GM19193 (cell line): ENCODE measurements around the gene ANKS6.

Experiments
- POLR2A ChIP-seq: IDR thresholded peaks from 4 replicates; pipeline ENCODE4 v1.6.1; 2011; ENCODE audit not compliant: insufficient read depth, insufficient read length; ENCODE audit errors: extremely low read depth

Gene ANKS6

DNA sequence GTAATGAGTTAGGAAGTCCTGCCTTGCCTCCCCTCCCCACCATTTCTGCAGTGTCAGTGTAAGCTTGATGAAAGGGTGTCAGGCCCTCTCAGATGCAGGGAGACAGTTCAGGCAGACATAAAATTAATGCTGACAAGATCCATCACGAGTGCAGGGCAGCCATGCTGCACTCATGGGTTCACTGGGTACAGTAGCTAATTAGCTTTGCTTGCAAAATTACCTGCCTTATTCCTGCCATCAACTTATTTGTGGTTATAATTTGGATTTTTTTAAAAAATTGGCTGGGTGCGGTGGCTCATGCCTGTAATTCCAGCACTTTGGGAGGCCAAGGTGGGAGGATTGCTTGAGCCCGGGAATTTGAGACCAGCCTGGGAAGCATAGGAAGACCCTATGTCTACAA is 29.1 kb upstream of the ANKS6 start:
- TF ChIP-seq POLR2A, result no peak

DNA sequence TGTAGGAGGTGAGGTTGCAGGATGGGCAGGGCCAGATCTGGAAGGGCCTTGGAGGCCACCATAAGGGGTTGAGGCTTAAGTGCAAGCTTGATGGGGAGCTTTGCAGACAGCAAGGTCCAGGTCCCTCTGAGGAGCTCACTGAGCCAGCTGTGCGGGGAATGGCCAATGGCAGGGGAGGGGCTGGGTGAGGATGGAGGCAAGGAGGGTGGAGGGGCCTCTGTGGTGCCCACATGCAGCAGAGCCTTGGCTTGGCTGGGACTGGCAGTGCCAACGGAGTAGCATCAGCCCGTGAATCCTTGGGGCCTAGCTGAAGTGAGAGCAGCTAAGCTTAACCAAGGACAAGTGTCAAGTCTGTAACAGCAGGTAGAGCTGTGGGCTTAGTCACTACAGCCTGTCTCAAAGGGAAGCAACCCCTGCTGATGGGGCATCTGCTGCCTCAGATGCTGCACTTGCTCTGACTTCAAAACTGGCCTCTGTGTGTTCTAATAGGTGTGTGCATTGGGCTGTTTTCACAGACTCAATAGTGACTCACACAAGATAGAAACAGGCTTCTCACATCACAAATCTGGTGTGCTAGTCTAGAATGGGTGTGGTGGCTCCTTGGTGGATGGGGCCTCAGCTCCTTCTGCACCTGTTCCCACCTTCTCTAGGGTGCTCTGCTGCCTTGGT is 27.4 kb upstream of the ANKS6 start:
- TF ChIP-seq POLR2A, result no peak

DNA sequence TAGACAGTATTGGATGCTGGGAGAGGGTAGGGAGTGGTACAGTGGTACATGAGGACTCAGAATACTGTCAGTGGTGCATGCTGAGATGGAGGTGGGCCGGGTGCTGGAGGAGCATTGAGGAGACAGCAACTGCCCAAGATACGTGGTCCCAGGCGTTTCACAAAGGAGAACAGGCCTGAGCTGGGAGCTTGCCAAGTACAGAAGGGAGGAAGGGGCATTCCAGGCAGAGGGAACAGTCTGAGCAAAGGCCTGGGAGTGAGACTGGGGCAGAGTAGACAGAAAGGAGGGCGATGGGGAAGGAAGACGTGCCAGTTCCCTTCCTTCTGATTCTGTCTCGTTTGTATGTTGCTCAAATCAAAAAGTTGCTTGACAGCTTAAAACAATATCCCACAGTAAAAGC is 26.3 kb upstream of the ANKS6 start:
- TF ChIP-seq POLR2A, result no peak

DNA sequence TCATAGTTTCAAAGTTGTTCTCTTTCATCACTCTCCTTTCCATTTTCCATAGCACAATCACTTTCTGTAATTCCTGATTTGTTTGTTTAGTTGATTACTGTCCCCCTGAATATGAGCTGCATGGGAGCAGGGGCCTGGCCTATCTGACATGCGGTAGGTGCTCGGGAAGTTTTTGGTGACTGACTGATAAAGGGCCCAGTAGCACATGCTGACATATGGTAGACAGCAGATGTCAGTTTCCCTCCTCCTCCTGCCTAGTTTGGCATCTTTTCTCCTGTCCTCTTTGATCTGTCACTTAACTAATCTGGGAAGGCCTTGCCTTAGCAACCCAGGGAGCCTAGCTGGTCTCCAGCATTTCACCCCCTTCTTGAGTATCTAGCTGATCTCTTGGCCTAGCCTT is 25.5 kb upstream of the ANKS6 start:
- TF ChIP-seq POLR2A, result no peak

DNA sequence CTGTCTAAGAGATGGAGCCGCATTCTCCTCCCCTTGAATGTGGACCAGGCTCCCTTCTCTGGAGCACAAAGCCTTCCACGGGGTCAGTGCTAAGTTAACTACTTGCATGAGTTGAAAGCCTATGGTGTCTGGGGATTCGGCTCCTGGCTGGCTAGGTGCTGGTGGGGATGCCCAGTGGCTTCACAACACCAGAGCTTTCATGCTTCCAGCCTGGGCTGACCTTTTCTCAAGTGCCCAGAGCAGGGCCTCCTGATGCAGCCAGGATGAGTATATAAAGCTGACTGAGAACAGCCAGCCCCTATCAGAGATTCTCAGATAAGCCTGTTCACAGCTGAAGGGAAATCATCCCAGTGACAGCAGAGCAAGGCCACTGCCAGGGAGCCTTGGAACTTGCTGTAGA is 22.9 kb upstream of the ANKS6 start:
- no peak for TF ChIP-seq POLR2A

DNA sequence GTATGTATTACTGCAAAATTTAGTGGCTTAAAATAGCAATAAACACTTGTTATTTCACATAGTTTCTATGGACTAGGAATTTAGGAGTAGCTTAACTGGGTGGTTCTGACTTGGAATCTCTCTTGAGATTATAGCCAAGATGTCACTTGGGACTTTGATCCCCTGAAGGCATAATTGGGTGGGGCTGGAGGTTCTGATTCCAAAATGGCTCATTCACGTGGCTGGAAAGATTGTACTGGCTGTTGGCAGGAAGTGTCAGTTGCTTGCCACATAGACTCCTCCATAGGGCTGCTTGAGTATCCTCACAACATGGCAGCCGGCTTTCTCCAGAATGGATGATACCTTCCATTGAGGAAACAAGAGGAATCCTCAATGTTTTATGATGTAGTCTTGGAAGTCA is 22.4 kb upstream of the ANKS6 start:
- no peak for TF ChIP-seq POLR2A

DNA sequence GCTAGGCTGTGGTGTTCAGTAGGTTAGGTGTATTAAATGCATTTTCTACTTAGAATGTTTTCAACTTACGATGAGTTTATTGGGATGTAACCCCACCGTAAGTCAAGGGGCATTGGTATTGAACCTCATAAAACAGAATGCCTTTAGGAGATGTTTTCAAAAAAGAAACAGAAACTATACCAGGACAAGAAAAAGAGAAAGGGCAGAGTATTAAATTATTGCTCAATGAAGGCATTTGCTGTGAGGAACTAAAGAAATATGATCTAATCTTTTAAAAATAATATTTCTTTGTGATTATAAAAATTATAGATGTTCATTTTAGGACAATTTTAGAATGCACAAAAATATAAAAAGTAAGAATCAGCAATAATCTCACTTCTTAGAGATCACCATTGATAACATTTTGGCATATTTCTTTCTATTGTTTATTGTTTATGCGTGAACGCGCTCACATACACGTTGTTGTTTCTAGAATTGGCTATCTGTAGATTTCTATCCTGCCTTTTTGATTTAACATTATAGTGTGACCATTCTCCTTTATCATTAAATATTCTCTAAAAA is 19.1 kb upstream of the ANKS6 start:
- no peak for TF ChIP-seq POLR2A

DNA sequence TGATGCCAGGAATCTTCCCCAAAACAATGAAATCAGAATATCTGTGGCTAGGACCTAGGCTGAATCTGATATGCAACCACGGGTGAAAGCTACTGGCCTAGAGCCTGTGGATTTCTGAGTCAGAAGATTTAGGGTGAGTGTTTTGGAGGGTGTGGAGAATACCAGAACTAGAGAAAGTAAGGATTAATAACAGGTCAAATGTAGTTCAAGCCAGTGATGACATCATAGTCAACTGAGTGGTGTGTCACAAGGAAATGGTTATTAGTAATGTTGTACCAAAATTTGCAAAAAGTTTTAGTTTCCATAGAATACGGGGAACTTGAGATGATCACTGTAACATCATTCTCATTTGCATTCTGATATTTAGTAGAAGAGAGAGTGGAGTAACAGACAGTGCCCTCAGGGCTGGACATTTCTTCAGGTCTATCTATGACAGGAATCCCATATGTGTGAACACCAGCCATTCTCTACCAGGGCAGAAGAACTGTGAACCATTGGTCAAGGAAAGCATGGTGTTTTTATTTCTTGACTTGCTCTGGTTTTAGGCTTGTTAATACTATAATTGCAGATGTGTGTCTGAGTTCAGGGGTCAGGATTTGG is 14.8 kb upstream of the ANKS6 start:
- TF ChIP-seq POLR2A, result no peak

DNA sequence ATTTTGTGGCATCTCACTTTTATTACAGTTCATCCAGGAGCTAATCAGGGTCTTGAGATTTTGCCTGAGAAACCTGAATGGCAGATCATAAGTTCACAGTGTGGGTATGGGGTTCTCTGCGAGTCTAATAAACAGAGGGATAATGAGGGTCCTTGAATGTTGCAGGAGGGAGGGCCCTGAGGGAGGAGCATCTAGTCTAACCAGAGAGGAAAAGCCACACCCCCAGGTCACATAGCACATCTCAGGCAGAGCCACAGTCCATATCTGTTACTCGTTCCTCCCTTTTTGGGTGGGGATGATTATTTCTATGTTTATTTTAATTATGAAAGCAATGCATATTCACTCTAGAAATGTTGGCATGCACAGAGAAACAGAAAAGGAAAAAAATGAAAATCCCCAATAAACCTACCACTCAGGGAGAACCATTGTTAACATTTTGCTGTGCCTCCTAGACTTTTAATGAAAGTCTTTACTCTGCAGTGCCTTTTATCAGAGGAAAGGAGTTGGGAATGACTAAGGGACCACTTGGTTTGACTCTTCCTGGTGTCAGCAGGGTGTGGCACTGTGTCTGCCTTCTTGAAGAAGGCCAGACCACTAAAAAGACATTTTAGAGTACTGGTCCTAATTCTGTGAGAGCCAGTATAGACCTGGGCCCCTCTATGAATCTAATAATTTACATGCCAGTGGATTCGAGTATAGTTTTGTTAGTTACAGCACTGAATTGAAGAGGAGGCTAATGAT is 13.9 kb upstream of the ANKS6 start:
- no peak for TF ChIP-seq POLR2A

DNA sequence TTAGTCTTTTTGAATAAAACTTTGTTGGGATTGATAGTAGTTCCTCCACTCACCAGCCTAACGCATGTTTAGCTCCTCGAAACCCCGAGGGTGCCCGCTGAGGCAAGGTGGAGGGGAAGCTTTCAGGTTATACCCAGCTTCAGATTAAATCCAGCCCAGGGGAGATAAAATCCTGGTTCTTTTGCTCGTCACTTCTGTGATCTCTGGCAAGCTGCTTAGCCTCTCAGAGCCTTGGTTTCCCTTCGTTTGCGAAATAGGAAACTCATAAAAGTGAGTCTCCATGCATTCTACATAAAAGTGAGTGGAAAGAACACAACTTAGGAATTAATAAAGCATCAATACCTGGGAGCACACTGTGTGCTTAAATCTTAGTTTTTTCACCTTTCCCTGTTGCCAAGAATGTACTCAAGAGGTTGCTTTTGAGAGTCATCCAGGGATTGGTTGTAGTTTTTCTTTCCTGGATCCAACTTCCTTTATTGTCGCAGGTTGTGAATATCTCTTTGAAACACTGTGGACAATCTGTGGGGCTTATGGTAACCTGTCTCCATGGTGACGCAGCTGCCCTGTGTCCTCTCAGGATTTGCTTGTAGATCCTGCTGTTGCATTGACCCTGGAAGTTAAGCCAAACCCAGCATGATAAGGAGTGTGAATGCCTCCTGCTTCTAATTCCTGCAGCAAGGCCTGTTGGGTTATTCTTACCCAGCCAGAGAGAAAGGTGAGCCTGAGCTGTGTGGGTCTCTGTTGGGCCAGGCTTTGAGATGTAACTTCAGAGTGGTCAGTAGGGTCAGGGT is 13.2 kb upstream of the ANKS6 start:
- TF ChIP-seq POLR2A, result no peak

DNA sequence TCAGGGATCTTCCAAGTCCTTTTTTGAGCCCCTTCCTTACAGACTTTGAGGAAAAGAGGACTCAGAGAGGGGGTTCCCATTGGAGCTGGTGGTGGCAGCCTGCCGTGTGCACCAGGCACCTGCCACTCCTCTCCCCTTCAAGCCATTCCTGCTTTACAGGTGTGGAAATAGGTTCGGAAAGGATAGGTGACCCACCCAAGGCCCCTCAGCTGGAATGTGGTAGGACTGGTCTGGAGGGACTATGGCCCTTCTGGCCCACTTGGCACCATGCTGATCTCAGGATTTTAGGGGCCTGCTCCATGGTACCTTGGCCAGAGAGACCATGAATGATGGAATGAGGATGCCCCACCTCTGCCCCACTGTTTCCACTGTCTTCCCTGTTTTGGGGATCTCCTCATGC is 12.5 kb upstream of the ANKS6 start:
- TF ChIP-seq POLR2A, result no peak

DNA sequence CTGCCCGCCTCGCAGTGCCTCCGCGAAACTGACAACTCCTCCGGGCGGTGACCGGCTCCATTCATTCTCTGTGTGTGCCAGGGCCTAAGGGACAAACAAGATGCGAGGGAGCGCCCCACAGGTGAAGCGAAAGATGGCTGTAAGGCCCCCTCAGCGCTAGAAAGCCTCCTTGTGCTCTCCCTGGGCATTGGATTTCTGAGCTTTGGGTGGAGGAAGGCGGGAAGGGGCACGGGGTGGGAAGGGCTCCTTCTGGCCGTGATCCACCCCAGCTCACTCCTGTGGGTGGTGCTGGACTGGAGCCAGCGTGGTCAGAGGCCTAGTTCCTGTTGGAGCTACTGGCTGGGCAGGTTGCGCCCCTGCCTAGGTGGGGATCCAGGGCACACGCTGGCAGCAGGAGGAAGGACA is 12.1 kb upstream of the ANKS6 start:
- no peak for TF ChIP-seq POLR2A

DNA sequence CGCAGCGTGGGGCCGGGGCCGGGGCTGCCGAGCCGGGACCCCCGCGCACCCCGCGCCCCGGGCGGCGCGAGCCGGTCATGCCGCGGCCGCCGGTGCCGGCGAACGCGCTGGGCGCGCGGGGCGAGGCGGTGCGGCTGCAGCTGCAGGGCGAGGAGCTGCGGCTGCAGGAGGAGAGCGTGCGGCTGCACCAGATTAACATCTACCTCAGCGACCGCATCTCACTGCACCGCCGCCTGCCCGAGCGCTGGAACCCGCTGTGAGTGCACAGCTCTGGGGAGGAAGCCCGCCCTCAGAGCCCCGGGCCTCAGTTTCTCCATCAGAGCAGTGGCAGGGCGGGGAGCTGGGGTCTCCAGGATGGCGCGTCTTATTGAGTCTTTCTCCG is 11.4 kb upstream of the ANKS6 start:
- TF ChIP-seq POLR2A, result no peak

DNA sequence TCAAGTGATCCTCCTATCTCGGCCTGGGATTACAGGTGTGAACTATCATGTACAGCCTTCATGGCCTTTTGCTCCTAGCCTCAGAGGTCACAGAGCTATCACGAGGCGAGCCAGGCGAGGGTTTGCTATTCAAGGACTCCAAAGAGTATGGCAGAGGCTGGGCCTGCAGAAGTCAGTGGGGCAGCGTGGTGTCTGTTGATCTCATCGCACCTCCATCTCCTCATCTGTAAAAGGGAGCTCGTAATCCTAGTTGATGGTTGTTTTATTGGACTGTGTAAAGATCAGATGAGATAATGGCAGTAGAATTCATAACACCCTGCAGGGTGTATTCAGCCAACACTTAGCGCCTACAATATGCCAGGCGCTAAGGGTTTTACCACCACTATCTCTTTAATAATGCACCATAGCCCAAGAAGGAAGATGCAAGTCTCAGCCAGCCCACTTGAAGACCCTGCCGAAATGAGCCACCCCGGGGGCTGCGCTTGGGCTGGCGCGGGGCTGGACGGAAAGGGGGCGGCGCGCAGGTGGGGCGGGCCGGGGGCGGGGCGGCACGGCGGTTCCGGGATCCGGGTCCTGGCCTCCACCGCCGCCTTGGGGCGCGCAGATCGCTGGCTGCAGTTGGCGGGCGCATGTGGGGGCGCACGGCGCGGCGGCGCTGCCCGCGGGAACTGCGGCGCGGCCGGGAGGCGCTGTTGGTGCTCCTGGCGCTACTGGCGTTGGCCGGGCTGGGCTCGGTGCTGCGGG is 10.9 kb upstream of the ANKS6 start, which contains the start of gene GALNT12:
GALNT12 (plus strand) TSS at position 601 of the 744 bp plus-strand sequence; CDS start at position 630, 29 bp downstream.
- no peak for TF ChIP-seq POLR2A
